ENCODE measurements around the gene AGK.
"Not testable (repeated sequence)": the region's sequence is repeated elsewhere in the genome, so short reads cannot be mapped to it uniquely, and the experiment has no call there.

The AGK gene

DNA sequence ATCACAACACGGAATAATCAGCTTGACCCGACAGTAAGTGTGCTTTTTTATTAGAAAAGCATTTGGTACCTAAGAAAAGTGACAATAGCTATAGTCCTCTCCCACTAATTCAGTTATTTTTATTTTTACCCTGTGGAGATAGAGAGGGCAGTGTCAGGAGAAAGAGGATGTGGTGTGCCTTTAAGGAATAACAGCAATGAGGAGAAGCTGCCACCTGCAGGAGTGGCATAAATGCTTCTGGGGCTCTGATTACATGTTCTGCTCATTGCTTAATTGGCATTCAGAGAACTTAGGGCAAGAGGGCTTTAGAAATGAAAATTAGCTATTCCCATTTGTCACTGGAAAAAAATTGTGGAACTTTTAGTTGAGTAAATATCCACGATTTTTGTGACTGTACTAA, 90.7 kb downstream of the AGK start:
- DNase-seq, result no peak
- H2BK120ac ChIP-seq (ENCODE audit: low read depth, low read length), result no peak overlapping the region
- no peaks in the 10 kb centered on the region for H3K36me3 ChIP-seq (ENCODE audit: control insufficient read depth, insufficient read depth, low read length)
- no peak overlapping the region for H3K9ac ChIP-seq (ENCODE audit: low read length)
- no peak overlapping the region for H3K4me3 ChIP-seq (ENCODE audit: low read length)
- H2AK5ac ChIP-seq (ENCODE audit: low read length), result no peak overlapping the region
- no peak overlapping the region for H3K56ac ChIP-seq (ENCODE audit: low read length)
- H3K23ac ChIP-seq (ENCODE audit: low read length), result no peak overlapping the region
- no peak overlapping the region for H3K4ac ChIP-seq (ENCODE audit: low read depth, low read length)
- H2BK5ac ChIP-seq (ENCODE audit: low read length), result no peak overlapping the region
- no peak overlapping the region for H4K8ac ChIP-seq (ENCODE audit: low read depth, low read length)
- H4K5ac ChIP-seq (ENCODE audit: low read length), result no peak overlapping the region
- H3K18ac ChIP-seq (ENCODE audit: low read length), result no peak overlapping the region
- no peak overlapping the region for H3K4me2 ChIP-seq (ENCODE audit: low read length)
- H3K27me3 ChIP-seq (ENCODE audit: insufficient read depth, low read length, poor library complexity), result no peaks in the 10 kb centered on the region
- H2BK15ac ChIP-seq (replicated peaks; ENCODE audit: low read depth), result no peak overlapping the region
- no peak overlapping the region for H3K27ac ChIP-seq (ENCODE audit: low read depth, low read length)
- no peaks in the 10 kb centered on the region for H3K4me1 ChIP-seq (ENCODE audit: control insufficient read depth, low read depth, low read length)
- no peaks in the 10 kb centered on the region for H3K79me1 ChIP-seq (ENCODE audit: low read length)
- no peaks in the 10 kb centered on the region for H3K79me2 ChIP-seq (ENCODE audit: control insufficient read depth, insufficient read depth, low read length)
- WGBS (ENCODE audit: extremely low coverage, insufficient coverage, low lambda C conversion rate), result no CpG with 5 or more reads among the region's 3 CpGs

DNA sequence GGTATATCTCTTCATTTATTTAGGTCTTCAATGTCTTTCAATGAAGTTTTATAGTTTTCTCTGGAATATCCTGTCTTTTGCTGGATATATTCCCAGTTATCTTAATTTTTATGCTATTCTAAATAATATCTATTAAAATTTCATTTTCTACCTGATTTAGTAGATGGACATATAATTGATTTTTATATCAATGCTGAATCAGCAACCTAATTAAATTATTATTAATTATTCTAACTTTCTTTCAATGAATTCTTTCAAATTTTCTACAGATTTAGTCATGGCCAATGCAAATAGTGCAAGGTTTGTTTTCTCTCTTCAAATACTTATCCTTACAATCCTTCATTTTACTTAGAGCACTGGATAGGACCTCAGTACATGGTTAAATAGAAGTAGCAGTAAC, 94.0 kb downstream of the AGK start:
- Histone ChIP-seq H4K8ac (ENCODE audit: low read depth, low read length) (no peak overlapping the region), H3K4me3 (ENCODE audit: low read length) (no peak overlapping the region), H4K5ac (ENCODE audit: low read length) (no peak overlapping the region), H2BK15ac (replicated peaks; ENCODE audit: low read depth) (no peak overlapping the region), H3K18ac (ENCODE audit: low read length) (no peak overlapping the region), H3K4ac (ENCODE audit: low read depth, low read length) (no peak overlapping the region), H3K9ac (ENCODE audit: low read length) (no peak overlapping the region), H3K27me3 (ENCODE audit: insufficient read depth, low read length, poor library complexity) (no peaks in the 10 kb centered on the region), H3K23ac (ENCODE audit: low read length) (no peak overlapping the region), H2AK5ac (ENCODE audit: low read length) (no peak overlapping the region), H2BK120ac (ENCODE audit: low read depth, low read length) (no peak overlapping the region), H3K4me1 (ENCODE audit: control insufficient read depth, low read depth, low read length) (no peaks in the 10 kb centered on the region), H3K56ac (ENCODE audit: low read length) (no peak overlapping the region), H3K4me2 (ENCODE audit: low read length) (no peak overlapping the region), H3K79me1 (ENCODE audit: low read length) (no peaks in the 10 kb centered on the region), H2BK5ac (ENCODE audit: low read length) (no peak overlapping the region), H3K36me3 (ENCODE audit: control insufficient read depth, insufficient read depth, low read length) (no peaks in the 10 kb centered on the region), H3K79me2 (ENCODE audit: control insufficient read depth, insufficient read depth, low read length) (no peaks in the 10 kb centered on the region), H3K27ac (ENCODE audit: low read depth, low read length) (no peak overlapping the region)
- DNase-seq, result no peak

DNA sequence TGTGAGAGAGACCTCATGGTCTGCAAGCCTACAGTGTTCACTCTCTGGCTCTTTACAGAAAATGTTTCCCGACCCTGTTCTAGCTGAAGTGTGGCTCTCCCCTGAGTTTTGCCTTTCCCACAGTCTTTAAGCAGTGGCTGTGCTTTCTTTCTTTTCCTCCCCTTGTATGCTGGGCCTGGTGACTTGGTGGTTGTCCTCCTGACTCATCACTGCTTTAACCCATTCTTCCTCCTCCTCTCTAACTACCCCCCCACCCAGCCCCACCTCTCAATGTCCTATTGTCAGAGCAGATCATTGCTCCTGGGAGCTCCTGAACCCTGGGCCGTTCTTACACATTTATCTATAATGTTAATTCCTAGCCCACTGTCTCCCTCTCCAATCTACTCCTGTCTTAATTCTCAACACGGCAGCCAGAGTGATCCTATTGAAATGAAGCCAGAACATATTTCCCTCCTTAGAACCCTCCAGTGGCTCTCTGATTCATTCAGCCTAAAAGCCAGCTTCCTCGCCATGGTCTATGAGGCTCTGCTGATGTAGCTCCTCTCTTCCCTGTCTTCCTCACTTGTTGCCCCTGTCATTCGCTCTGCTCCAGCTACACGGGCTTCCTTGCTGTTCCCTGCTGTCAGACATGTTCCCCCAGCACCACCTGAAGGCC, 95.7 kb downstream of the AGK start:
- no peaks in the 10 kb centered on the region for H3K4me1 ChIP-seq (ENCODE audit: control insufficient read depth, low read depth, low read length)
- no peaks in the 10 kb centered on the region for H3K79me1 ChIP-seq (ENCODE audit: low read length)
- H3K9ac ChIP-seq (ENCODE audit: low read length), result no peak overlapping the region
- no peak overlapping the region for H2BK120ac ChIP-seq (ENCODE audit: low read depth, low read length)
- H4K5ac ChIP-seq (ENCODE audit: low read length), result no peak overlapping the region
- no peak overlapping the region for H4K8ac ChIP-seq (ENCODE audit: low read depth, low read length)
- H3K27me3 ChIP-seq (ENCODE audit: insufficient read depth, low read length, poor library complexity), result no peaks in the 10 kb centered on the region
- no peak overlapping the region for H3K4me3 ChIP-seq (ENCODE audit: low read length)
- WGBS (ENCODE audit: extremely low coverage, insufficient coverage, low lambda C conversion rate), result no CpG with 5 or more reads among the region's 6 CpGs
- H3K56ac ChIP-seq (ENCODE audit: low read length), result no peak overlapping the region
- H3K18ac ChIP-seq (ENCODE audit: low read length), result no peak overlapping the region
- H3K4ac ChIP-seq (ENCODE audit: low read depth, low read length), result no peak overlapping the region
- H3K4me2 ChIP-seq (ENCODE audit: low read length), result no peak overlapping the region
- H2AK5ac ChIP-seq (ENCODE audit: low read length), result no peak overlapping the region
- H3K36me3 ChIP-seq (ENCODE audit: control insufficient read depth, insufficient read depth, low read length), result no peaks in the 10 kb centered on the region
- no peaks in the 10 kb centered on the region for H3K79me2 ChIP-seq (ENCODE audit: control insufficient read depth, insufficient read depth, low read length)
- H2BK5ac ChIP-seq (ENCODE audit: low read length), result no peak overlapping the region
- H3K27ac ChIP-seq (ENCODE audit: low read depth, low read length), result no peak overlapping the region
- H2BK15ac ChIP-seq (replicated peaks; ENCODE audit: low read depth), result no peak overlapping the region
- no peak for DNase-seq
- no peak overlapping the region for H3K23ac ChIP-seq (ENCODE audit: low read length)

DNA sequence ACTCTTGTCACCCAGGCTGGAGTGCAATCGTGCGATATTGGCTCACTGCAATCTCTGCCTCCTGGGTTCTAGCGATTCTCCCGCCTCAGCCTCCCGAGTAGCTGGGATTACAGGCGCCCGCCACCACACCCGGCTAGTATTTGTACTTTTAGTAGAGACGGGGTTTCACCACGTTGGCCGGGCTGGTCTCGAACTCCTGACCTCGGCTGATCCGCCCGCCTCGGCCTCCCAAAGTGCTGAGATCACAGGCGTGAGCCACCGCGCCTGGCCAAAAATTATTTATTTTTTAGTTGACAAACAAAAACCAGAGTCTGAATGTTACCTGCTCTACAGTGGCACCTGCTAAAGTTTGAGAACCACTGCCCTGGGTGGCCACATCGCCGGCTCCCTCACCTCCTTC, 96.5 kb downstream of the AGK start:
- H4K8ac ChIP-seq (ENCODE audit: low read depth, low read length); H2BK5ac ChIP-seq (ENCODE audit: low read length); H2AK5ac ChIP-seq (ENCODE audit: low read length); H3K4me2 ChIP-seq (ENCODE audit: low read length); H3K4me1 ChIP-seq (ENCODE audit: control insufficient read depth, low read depth, low read length); H3K18ac ChIP-seq (ENCODE audit: low read length); H3K27me3 ChIP-seq (ENCODE audit: insufficient read depth, low read length, poor library complexity); H3K23ac ChIP-seq (ENCODE audit: low read length); H3K9ac ChIP-seq (ENCODE audit: low read length); H3K27ac ChIP-seq (ENCODE audit: low read depth, low read length); H2BK15ac ChIP-seq (replicated peaks; ENCODE audit: low read depth); H3K4ac ChIP-seq (ENCODE audit: low read depth, low read length); H3K56ac ChIP-seq (ENCODE audit: low read length); H4K5ac ChIP-seq (ENCODE audit: low read length); H3K36me3 ChIP-seq (ENCODE audit: control insufficient read depth, insufficient read depth, low read length); DNase-seq; H3K79me1 ChIP-seq (ENCODE audit: low read length); H3K4me3 ChIP-seq (ENCODE audit: low read length); H3K79me2 ChIP-seq (ENCODE audit: control insufficient read depth, insufficient read depth, low read length); H2BK120ac ChIP-seq (ENCODE audit: low read depth, low read length): not testable (repeated sequence)
- no CpG with 5 or more reads among the region's 21 CpGs for WGBS (ENCODE audit: extremely low coverage, insufficient coverage, low lambda C conversion rate)

DNA sequence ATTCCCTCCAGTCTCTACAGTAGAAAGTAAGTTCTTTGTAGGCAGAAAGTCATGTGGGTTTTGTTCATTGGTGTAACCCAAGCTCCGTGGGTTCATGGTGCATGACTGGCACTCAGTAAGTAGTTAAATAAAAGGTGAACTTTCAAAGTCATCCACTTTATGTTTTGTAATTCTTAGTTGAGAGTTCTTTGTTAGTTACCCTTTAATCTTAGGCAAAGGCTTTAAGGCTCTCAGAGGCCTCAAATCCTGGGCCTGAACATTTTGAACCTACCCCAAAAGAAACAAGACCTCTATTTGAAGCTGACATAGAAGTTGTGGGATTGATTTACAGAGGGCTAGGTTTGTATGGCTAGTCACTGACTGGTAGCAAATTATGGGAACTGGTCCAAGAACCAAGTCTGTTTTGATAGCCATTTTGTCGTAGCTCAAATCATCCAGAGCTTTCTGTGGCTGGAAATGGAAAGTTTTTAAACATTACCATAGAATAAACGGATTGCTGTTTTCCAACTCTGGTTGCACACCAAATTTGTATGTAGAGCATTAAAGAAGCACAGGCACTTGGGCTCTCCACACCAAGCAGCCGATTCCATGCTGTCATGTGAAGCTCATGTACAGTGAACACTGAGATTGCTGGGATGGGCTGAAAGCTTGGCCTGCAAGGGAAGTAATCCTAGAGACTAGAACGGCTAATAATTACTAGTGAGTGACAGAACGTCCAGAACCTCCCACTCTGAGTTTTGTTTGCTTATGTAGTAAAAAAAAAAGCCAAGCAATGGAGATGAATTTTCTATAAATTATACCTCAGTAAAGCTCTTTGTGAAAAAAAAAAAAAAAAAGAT, 97.3 kb downstream of the AGK start:
- Histone ChIP-seq H4K8ac (ENCODE audit: low read depth, low read length) (no peak overlapping the region), H3K9ac (ENCODE audit: low read length) (no peak overlapping the region), H3K18ac (ENCODE audit: low read length) (no peak overlapping the region), H2BK120ac (ENCODE audit: low read depth, low read length) (no peak overlapping the region), H2BK5ac (ENCODE audit: low read length) (no peak overlapping the region), H3K36me3 (ENCODE audit: control insufficient read depth, insufficient read depth, low read length) (no peaks in the 10 kb centered on the region), H3K4me2 (ENCODE audit: low read length) (no peak overlapping the region), H3K27ac (ENCODE audit: low read depth, low read length) (no peak overlapping the region), H3K23ac (ENCODE audit: low read length) (no peak overlapping the region), H2BK15ac (replicated peaks; ENCODE audit: low read depth) (no peak overlapping the region), H4K5ac (ENCODE audit: low read length) (no peak overlapping the region), H3K4me1 (ENCODE audit: control insufficient read depth, low read depth, low read length) (no peaks in the 10 kb centered on the region), H3K4me3 (ENCODE audit: low read length) (no peak overlapping the region), H3K79me2 (ENCODE audit: control insufficient read depth, insufficient read depth, low read length) (no peaks in the 10 kb centered on the region), H3K79me1 (ENCODE audit: low read length) (no peaks in the 10 kb centered on the region), H3K27me3 (ENCODE audit: insufficient read depth, low read length, poor library complexity) (no peaks in the 10 kb centered on the region), H3K4ac (ENCODE audit: low read depth, low read length) (no peak overlapping the region), H3K56ac (ENCODE audit: low read length) (no peak overlapping the region), H2AK5ac (ENCODE audit: low read length) (no peak overlapping the region)
- DNase-seq, result no peak
- WGBS (ENCODE audit: extremely low coverage, insufficient coverage, low lambda C conversion rate), result no CpG with 5 or more reads among the region's 6 CpGs
